Daoy (cell line): ENCODE results near the gene EVI5L. TPM values are rescaled to one million over a fixed set of nuclear protein-coding genes. Genes with fewer than 3 reads are reported as not detected.
A peak's percentile ranks its signal among the peaks of the same experiment; 100 is the strongest.

ENCODE experiments used
- DNase-seq: peaks from one replicate; pipeline ENCODE4 v3.0.0-alpha.2; 2015; ENCODE audit warnings: low read depth
- total RNA-seq: library from RNA; depleted of rRNA; stranded (reverse); fragments of >200 nt; shearing (Covaris generic); gene quantifications from 2 replicates; pipeline ENCODE4 v1.2.3, GENCODE V29; 2014

EVI5L gene
- total RNA-seq, 1 experiment from 2014 or later = 9.3 TPM

DNA sequence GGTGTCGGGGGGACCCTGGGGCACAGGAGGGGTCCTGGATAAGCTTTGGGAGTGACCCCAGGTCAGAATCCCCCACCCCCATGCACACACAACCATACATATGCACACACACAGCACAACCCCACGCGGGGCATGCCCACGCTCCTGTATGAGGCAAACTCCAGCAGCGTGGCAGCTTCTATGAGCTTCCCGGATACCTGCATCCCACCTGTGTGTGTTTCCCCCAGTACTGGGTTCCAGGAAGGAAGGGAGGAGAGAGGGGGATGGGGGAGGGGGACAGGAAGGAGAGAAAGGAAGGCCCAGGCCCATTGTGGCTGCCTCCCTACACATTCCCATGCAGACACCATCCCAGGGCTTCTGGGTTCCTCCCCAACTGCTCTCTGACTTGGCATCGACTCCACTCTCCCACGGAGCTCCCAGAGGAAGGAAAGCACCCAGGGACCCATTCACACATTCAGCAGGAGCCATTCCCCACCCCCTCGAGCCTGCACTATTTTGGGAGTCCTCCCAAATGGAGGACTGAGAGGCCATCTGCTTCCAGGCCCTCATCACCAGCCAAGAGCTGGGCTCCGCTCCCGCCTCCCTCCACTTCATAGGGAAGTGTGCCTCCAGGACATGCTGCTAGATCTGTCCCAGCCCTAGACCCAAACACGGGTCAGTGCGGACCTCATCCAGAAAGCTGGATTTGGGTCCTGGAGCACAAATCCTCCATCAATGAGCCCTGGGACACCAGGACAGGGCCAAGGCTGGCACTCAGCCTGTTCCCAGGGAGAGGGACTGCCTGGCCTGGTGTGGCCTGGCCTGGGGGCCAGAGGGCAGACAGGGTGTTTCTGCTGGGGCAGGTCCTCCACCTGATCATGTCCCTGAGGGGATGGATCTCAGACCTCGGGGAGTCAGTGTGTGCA, 30.9 kb downstream of the EVI5L start:
- no peak for DNase-seq

DNA sequence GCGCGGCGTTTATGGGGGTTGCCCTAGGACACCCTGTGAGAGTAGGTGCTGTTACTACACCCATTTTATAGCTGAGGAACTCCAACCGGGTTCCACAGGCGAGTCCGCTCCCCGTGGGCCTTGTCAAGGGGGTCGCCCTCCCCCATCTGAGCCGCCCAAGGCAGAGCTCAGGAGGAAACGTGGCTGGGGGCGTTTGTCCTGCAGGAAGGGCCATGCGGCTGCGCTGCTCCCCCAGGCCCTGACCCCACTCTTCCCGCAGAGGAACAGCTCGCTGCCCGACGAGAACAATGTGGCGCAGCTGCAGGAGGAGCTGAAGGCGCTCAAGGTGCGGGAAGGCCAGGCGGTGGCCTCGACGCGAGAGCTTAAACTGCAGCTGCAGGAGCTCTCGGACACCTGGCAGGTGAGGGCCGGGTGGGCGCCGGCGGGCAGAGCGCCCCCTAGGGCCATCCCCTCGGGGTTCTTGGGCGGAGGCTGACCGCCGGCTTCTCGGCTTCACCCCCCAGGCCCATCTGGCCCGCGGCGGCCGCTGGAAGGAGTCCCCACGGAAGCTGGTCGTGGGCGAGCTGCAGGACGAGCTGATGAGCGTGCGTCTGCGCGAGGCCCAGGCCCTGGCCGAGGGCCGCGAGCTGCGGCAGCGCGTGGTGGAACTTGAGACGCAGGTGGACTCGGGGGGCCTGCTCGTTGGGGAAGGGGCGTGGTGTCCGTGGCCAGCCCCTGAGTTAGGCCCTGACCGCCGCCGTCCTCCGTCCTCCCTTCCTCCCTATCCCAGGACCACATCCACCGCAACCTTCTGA, 31.8 kb downstream of the EVI5L start:
- no peak for DNase-seq

DNA sequence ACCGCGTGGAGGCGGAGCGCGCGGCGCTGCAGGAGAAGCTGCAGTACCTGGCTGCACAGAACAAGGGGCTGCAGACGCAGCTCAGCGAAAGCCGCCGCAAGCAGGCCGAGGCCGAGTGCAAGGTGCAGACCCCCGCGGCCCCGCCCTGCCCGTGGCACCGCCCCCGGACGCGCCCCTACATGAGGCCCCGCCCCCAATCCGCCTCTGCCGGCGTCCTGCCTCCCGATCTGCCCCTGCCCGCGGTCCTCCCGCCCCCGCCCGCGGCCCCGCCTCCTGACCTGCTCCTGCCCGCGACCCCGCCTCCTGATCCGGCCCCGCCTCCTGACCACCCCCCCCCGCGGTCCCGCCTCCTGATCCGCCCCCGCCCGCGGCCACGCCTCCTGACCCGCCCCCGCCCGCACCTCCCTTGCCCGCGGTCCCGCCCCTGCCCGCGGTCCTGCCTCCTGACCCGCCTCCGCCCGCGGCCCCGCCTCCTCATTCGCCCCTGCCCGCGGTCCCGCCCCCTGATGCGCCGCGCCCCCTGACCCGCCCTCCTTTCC, 32.5 kb downstream of the EVI5L start:
- DNase-seq = peak; percentile 41

DNA sequence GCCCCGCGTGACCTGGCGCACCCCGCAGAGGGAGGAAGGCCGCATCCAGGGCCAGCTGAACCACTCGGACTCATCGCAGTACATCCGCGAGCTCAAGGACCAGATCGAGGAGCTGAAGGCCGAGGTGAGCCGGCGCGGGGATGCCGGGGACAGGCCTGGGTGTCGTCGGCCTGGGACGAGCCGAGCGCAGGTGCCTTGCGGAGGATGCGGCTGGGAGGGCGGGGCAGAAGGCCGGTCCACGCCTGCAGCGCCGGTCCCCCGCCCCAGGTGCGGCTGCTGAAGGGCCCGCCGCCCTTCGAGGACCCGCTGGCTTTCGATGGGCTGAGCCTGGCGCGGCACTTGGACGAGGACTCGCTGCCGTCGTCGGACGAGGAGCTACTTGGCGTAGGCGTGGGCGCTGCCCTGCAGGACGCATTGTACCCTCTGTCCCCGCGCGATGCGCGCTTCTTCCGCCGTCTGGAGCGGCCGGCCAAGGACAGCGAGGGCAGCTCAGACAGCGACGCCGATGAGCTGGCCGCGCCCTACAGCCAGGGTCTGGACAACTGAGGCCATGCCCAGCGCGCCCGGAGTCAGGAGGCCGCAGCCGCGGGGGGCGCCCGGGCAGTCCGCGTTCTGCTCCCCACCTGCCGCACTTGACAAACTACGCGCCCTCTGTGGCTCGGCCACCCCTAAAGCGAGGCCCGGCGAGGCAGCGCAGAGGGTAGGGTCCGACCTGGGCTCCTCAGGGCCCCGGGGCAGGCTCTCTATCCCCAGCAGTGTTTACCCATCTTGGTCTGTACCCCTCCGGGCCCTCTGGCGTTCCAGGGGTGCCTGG, 33.3 kb downstream of the EVI5L start:
- no peak for DNase-seq

DNA sequence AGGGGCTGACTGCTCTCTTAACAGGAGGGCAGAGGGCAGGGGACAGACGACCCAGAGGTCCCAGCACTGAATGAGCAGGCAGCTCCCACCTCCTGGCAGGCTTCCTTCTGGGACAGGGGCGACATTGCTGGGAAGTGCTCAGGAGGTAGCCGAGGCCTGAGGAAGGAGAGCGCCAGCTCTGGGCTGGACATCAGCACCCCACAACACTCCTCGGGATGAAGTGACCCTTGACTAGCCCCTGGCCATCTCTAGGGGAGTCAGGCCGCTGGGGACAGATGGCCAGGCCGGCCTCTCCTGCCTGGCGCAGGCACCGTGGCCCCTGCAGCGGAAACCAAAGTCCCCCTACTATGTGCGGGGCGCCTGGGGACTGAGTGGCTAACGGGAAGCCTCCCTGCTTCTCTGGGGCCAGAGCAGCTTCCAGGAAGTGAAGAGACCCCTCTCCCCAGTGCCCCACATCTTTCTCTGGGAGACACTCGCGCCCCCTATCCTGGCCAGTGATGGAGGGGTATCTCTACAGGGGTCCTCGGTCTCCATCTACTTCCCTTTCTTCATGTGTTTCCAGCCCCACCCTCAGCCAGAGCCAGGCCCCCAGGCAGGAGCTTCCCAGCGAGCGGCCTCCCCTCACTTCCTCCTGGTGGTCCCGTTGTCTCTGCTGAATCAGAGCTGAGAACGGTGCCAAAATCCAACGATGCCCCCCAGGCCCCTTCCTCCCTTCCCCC, 34.1 kb downstream of the EVI5L start:
- no peak for DNase-seq

DNA sequence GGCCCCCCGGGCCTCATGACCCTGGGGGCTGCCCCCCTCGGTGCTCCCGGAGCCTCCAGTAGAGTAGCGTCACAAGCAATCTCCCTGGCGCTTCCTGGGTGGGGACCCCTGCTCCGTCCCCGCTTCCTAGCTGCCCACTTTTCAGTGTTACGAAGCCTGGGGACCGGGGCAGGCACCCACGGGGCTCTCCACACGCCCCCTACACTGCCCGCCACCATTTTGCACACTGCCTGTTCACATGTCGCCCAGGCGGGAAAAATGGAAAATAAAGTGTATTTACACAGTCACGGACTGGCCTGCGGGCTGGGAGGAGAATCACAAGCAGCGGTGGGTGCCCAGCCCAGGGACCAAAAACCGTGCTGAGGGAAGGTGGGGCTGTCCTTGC, 34.7 kb downstream of the EVI5L start:
- no peak for DNase-seq

DNA sequence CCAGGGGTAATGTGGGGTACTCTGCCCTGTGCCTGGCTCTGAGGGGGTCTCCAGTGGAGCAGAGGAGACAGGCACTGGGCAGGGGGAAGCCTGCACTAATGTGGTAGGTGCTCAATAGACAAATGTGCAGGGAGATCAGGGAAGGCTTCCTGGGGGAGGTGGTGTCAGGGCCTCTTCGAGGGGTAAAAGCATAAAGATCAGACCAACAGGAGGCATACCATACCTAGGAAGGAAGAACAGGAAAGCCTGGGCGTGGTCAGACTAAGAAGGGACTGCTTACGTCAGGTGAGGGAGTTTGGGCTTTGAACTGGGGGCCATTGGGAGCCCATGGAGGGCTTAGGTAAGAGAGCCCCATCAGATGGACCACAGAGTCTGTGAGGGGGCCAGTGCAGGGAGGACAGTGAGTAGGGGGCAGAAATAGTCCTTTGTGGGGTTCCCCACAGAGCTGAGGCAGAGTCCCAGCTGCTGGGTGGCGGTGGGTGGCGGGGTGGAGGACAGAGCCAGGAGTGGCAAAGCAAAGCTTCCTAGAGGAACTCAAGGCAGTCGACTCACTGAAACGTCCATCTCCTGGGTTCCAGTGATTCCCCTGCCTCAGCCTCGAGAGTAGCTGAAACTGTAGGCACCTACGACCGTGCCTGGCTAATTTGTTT, 35.4 kb downstream of the EVI5L start:
- DNase-seq = no peak

DNA sequence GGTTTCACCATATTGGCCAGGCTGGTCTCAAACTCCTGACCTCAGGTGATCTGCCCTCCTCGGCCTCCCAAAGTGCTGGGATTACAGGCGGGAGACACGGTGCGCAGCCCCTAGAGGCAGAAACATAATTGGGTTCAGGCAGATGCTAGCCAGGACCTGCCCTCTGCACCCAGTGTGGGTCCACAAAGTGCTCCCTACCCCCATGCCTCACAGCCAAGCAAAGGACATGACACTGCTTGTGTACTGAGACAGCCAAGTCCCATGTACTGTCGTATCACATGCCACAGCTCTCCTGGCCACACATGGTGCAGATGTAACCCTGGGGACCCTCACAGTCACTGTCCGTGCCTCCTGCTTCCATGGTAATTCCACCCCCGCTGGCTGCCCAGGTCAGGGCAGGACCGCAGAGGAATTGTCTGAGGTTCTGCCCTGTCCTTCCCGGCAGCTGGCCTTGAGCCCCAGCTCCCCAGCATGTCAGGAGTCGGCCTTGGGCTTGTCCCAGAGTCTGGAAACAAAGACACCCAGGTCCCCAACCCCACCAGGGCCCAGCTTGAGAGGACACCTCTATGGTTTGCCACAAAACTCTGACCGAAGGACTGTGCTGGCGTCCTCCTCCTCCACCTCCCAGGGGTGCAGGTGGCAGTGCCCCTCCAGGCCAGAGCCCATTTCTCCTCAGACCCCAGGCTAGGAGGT, 36.5 kb downstream of the EVI5L start:
- DNase-seq = no peak

DNA sequence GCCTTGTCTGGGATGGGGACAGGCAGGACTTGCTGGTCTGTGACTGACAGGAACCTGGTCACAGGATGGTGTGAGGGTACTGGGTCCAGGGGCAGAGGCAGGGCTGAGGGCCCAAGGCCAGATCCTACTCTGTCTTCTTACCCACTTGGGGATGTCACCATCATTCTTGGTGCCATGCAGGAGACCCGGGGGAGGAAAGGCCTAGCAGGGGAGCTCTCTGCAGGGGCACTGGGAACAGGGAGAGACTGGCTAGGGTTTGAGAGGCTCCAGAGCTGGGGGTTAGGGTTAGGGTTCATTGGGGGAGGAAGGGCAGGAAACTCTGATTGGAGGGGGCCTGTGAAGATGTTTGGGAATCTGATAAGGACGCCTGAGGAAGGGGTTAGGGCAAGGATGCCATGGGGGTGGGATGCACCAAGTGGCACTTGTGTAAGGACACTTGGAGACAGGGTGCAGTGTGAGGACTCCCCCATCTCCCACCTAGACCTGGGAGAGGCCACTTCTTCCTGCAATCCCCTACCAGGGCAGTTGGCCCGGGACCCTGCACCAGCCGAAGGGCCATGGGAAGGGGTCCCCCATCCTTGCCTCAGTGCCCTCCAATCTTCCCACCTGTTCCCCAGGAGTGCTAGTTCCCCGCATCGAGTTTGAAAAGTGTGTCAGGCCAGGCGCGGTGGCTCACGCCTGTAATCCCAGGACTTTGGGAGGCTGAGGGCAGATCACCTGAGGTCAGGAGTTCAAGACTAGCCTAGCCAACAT, 37.2 kb downstream of the EVI5L start:
- no peak for DNase-seq

DNA sequence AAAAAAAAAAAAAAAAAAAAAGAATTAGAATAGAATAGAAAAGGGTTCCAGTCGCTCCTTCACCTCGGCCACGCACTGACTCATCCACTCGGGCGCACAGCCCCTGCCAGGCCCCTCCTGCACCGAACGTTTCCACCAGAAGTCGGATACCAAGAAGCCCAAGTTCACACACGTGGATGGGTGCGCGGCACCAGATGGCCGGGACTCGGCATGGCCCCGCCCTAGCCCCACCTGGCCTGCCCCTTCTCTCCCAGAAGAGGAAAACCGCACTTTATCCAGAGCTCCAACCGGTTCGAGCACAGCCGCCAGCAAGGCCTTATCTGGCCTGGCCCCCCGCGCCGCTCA, 38.3 kb downstream of the EVI5L start:
- DNase-seq = peak; percentile 75

DNA sequence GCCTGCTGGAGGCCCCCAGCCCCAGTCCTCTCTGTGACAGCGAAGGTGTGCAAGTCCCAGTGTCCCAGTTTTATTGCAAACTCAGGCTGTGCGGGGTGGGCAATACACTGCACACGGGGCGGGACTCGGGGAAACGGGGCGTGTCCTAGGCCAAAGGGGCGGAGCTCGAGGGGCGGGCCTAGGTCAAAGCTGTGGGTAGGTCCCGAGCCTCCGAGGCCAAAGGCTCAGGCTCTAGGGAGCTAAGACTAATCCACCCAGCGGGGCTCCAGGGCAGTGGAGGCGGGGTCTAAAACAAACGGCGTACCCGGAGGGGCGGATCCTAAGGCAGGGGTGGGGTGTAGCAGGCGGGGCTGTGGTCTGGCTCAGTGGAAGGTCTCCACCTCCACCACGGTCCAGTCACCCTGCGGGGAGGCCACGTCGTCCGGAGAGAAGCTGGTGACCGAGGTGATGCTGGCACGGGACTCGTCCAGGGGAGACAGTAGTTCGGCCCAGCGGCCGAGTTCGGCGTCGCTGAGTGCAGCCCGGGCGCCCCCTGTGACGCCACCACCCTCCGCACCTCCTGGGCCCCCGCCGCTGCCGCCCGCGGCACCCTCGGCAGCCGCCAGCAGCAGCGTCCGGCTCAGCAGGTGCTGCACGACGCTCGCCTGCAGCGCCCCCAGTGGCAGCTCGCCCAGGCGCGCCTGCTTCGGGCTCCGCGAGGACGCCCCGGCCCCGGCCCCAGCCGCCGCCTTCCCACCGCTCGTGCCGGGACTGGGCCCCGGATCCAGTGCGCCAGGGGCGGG, 38.8 kb downstream of the EVI5L start:
- peak; percentile 92 for DNase-seq

DNA sequence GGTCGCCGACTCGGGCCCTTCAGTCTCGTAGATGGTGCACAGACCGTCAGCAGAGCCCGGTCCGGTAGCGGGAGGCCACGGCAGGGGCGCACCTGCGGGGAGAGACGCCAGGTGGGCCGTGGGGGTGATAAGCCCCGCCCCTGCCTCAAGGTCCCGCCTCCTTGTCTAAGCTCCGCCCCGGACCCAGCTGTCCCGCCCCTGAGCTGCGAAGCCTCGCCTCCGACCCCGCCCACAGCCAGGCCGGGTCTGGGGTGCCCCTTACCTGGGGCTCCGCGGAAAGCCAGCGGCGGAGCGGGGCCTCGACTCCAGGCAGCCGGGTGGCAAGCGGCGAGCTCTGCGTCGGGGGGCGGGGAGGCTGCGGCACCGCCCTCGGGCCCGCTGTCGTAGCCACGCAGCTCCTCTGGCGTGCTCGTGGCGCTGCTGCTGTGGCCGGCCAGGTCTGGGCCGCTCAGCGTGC, 39.5 kb downstream of the EVI5L start:
- DNase-seq = peak; percentile 76

DNA sequence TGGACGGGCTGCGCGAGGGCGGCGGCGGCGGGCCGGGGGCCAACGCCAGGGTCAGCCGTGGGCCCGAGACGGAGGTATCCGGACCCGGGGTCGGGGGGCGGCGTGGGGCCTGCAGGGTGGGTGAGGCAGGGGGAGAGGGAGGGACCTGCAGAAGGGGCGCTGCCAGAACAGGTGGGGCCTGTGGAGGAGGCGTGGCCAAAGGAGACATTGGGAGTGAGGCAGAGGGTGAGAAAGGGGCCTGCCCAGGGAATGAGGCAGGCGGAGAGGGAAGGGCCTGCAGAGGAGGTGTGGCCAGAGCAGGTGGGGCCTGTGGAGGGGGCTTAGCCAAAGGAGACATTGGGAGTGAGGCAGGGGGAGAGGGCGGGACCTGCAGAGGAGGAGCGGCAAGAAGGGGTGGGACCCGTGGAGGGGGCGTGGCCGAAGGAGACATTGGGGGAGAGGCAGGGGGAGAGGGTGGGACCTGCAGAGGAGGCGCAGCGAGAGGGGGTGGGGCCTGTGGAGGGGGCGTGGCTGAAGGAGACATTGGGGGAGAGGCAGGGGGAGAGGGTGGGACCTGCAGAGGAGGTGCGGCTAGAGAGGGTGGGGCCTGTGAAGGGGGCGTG, 40.0 kb downstream of the EVI5L start:
- peak; percentile 85 for DNase-seq

DNA sequence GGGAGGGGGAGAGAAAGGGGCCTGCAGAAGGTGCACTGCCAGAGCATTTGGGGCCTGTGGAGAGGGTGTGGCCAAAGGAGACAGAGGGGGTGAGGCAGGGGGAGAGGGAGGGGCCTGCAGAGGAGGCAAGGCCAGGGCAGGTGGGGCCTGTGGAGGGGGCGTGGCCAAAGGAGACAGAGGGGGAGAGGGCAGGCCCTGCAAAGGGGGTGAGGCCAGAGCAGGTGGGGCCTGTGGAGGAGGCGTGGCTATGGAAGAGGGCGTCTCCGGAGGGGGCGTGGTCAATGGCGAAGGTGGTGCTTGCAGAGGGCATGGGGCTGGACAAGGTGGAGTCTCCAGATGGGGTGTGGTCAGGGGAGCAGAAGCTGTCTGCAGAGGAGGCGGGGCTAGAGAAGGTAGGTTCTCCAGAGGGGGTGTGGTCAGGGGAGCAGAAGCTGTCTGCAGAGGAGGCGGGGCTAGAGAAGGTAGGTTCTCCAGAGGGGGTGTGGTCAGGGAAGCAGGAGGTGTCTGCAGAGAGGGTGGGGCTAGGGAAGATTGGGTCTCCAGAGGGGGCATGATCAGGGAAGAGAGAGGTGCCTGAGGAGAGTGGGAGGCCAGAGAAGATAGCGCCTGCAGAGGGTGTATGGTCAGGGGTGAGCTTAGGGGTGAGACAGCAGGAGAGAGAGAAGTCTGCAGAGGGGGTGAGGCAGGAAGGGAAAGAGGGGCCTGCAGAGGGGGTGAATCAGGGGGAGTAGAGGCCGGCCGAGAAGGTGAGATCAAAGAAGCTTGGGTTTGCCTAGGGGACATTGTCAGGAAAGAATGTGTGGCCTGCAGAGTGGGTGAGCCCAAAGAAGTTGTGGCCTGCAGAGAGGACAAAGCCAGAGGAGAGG, 40.8 kb downstream of the EVI5L start:
- DNase-seq = peak; percentile 91

DNA sequence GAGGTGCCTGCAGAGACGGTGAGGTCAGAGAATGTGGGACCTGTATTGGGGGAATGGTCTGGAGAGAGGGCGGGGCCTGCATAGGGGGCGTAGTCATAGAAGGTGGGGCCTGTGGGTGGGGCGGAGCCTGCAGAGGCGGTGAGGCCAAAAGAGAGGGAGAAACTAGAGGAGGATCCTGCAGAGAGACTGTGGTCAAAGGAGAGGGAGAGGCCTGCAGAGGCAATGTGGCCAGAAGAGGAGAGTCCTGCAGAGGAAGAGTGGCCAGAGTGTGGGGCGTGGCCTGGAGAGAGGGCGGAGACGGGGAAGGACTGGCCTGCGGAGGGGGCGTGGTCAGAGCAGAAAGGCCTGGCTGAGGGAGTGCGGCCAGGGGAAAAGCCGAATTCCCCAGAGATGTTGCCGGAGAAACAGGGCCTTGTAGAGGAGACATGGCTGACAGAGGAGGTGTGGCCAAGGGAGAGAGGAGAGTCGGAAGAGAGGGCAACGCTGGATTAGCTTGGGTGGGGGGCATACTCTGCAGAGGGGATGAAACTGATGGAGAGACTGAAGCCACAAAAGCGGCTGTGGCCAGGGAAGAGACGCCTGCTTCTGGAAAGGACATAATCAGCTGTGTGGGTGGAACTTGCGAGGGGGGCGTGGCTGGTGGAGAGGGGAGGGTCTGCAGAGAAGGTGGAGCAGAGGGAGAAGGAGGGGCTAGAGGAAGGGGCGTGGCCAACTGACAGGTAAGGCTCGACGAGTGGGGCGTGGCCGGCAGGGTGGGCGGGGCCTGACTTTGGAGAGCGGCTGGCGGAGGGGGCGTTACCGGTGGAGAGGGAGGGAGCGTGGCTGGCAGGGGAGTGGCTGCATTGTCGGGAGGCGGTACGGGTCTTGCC, 41.7 kb downstream of the EVI5L start:
- peak; percentile 96 for DNase-seq
